ENCODE results near the gene PRRX2. TPM values are rescaled to one million over a fixed set of nuclear protein-coding genes. Genes with fewer than 3 reads are reported as not detected.

The PRRX2 gene
- total RNA-seq, 2 experiments from 2014 or later, result 0.49 to 0.57 TPM

GRCh38 chr9:129671065-129671464, 5.6 kb downstream of the PRRX2 start:
- H3K4me1 Mint-ChIP-seq, result no peaks in the 10 kb centered on the region
- no peak overlapping the region for H3K27ac Mint-ChIP-seq
- no peak for ATAC-seq
- no peaks in the 10 kb centered on the region for H3K9me3 Mint-ChIP-seq (ENCODE audit: low read depth)
- intact Hi-C loops (cut with DNase I, micrococcal nuclease), result no loop called here
- ChIA-PET CTCF (no interaction called here), POLR2A (no interaction called here)
- no peak for DNase-seq
- no peak overlapping the region for H3K4me3 Mint-ChIP-seq
- H3K27me3 Mint-ChIP-seq, result peaks cover 8% of the 10 kb centered on the region
- no peaks in the 10 kb centered on the region for H3K36me3 Mint-ChIP-seq (ENCODE audit: low read depth)

DNA sequence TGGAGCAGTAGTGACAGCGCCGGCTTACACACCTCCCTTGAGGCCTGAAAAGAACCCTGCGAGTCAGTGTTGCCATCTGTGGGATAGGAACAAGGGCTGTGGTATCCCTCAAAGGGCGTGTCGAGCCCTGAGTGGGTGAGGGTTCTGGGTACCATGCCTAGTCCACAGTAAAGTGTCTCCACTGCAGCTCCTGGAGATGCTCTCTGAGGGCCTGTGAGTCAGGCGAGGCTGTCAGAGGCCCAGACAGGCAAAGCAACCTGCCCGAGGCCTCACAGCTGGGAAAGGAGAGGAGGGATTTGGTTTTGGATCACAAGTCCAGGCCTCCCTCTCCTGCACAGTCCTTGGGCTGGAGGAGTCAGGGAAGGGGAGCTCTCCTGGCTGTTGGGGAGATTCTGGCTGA, 6.1 kb downstream of the PRRX2 start:
- ChIA-PET CTCF (interaction anchor here (1.2 kb wide), 1 partner anchor 67 kb away, joined by 3 read pairs; no protein-coding TSS in a partner anchor), POLR2A (no interaction called here)
- DNase-seq (peak; percentile 43), ATAC-seq (peak; percentile 79)
- intact Hi-C loops (cut with DNase I, micrococcal nuclease), result no loop called here
- H3K27ac Mint-ChIP-seq, result no peak overlapping the region
- no peaks in the 10 kb centered on the region for H3K36me3 Mint-ChIP-seq (ENCODE audit: low read depth)
- no peak overlapping the region for H3K4me3 Mint-ChIP-seq
- no peaks in the 10 kb centered on the region for H3K9me3 Mint-ChIP-seq (ENCODE audit: low read depth)
- H3K4me1 Mint-ChIP-seq, result no peaks in the 10 kb centered on the region
- H3K27me3 Mint-ChIP-seq, result peaks cover 8% of the 10 kb centered on the region

GRCh38 chr9:129672702-129673101, 7.3 kb downstream of the PRRX2 start:
- H3K9me3 Mint-ChIP-seq (ENCODE audit: low read depth), result no peaks in the 10 kb centered on the region
- CTCF ChIA-PET, result interaction anchor here (0.6 to 1.2 kb wide), 4 partner anchors 12 to 68 kb away, joined by 3 to 4 read pairs (median 3); no protein-coding TSS in a partner anchor
- H3K27me3 Mint-ChIP-seq, result peaks cover 10% of the 10 kb centered on the region
- POLR2A ChIA-PET, result no interaction called here
- DNase-seq (no peak), ATAC-seq (no peak)
- no peaks in the 10 kb centered on the region for H3K36me3 Mint-ChIP-seq (ENCODE audit: low read depth)
- H3K4me3 Mint-ChIP-seq, result no peak overlapping the region
- intact Hi-C loops (cut with DNase I, micrococcal nuclease), result no loop called here
- H3K4me1 Mint-ChIP-seq, result no peaks in the 10 kb centered on the region
- no peak overlapping the region for H3K27ac Mint-ChIP-seq

GRCh38 chr9:129673602-129674001, 8.2 kb downstream of the PRRX2 start:
- H3K27me3 Mint-ChIP-seq, result peaks cover 12% of the 10 kb centered on the region
- intact Hi-C loops (cut with DNase I, micrococcal nuclease), result no loop called here
- H3K4me3 Mint-ChIP-seq, result no peak overlapping the region
- no peak overlapping the region for H3K27ac Mint-ChIP-seq
- no peaks in the 10 kb centered on the region for H3K9me3 Mint-ChIP-seq (ENCODE audit: low read depth)
- H3K4me1 Mint-ChIP-seq, result no peaks in the 10 kb centered on the region
- ChIA-PET POLR2A (no interaction called here), CTCF (interaction anchor here (0.7 to 1.2 kb wide), 3 partner anchors 17 to 67 kb away, joined by 3 read pairs; no protein-coding TSS in a partner anchor)
- ATAC-seq (no peak), DNase-seq (no peak)
- H3K36me3 Mint-ChIP-seq (ENCODE audit: low read depth), result no peaks in the 10 kb centered on the region

- H3K9me3 Mint-ChIP-seq (ENCODE audit: low read depth), result no peaks in the 10 kb centered on the region
- CTCF ChIA-PET, result interaction anchor here (0.9 kb wide), 1 partner anchor 52 kb away, joined by 3 read pairs; no protein-coding TSS in a partner anchor
- POLR2A ChIA-PET, result no interaction called here
Observed at GRCh38 chr9:129674229-129674628, 8.8 kb downstream of the PRRX2 start.

GRCh38 chr9:129675620-129676019, 10.2 kb downstream of the PRRX2 start:
- intact Hi-C loops (cut with DNase I, micrococcal nuclease), result no loop called here
- Mint-ChIP-seq H3K4me1 (no peaks in the 10 kb centered on the region), H3K36me3 (ENCODE audit: low read depth) (no peaks in the 10 kb centered on the region), H3K27ac (no peak overlapping the region), H3K27me3 (peaks cover 6% of the 10 kb centered on the region), H3K4me3 (no peak overlapping the region), H3K9me3 (ENCODE audit: low read depth) (no peaks in the 10 kb centered on the region)
- POLR2A ChIA-PET, result no interaction called here
- CTCF ChIA-PET, result no interaction called here
- no peak for DNase-seq
- ATAC-seq, result no peak

More at GRCh38 chr9:129674229-129674628, 8.8 kb downstream of the PRRX2 start:
- Mint-ChIP-seq H3K36me3 (ENCODE audit: low read depth) (no peaks in the 10 kb centered on the region), H3K4me3 (no peak overlapping the region), H3K27me3 (peaks cover 12% of the 10 kb centered on the region), H3K27ac (no peak overlapping the region), H3K4me1 (no peaks in the 10 kb centered on the region)
- intact Hi-C loops (cut with DNase I, micrococcal nuclease), result no loop called here
- ATAC-seq (no peak), DNase-seq (no peak)

DNA sequence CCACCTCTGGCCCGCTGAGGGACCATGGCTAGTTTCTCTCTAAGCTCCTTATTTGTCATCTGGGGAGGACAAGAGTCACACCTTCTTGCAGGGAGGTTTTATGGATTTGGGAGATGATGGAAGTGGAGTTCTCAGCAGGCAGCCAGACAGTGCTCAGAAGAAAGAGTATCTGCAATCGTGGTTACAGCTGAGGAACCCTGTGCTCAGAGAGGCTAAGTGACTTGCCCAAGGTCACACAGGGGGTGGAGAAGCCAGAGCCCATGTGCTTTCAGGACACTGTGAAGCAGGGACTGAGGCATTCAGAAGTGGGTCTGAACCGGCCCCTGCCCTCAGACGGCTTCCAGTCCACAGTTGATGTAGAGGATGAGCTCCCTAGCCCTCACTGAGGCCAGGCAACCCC, 10.8 kb downstream of the PRRX2 start:
- no peaks in the 10 kb centered on the region for H3K36me3 Mint-ChIP-seq (ENCODE audit: low read depth)
- no peaks in the 10 kb centered on the region for H3K4me1 Mint-ChIP-seq
- DNase-seq, result no peak
- no peak overlapping the region for H3K4me3 Mint-ChIP-seq
- ChIA-PET CTCF (no interaction called here), POLR2A (no interaction called here)
- intact Hi-C loops (cut with DNase I, micrococcal nuclease), result no loop called here
- peaks cover 7% of the 10 kb centered on the region for H3K27me3 Mint-ChIP-seq
- H3K9me3 Mint-ChIP-seq (ENCODE audit: low read depth), result no peaks in the 10 kb centered on the region
- no peak overlapping the region for H3K27ac Mint-ChIP-seq
- ATAC-seq, result no peak

GRCh38 chr9:129676975-129677374, 11.5 kb downstream of the PRRX2 start:
- ATAC-seq (no peak), DNase-seq (no peak)
- ChIA-PET CTCF (no interaction called here), POLR2A (no interaction called here)
- intact Hi-C loops (cut with DNase I, micrococcal nuclease), result no loop called here
- Mint-ChIP-seq H3K4me1 (no peaks in the 10 kb centered on the region), H3K36me3 (ENCODE audit: low read depth) (no peaks in the 10 kb centered on the region), H3K9me3 (ENCODE audit: low read depth) (no peaks in the 10 kb centered on the region), H3K27me3 (peaks cover 7% of the 10 kb centered on the region), H3K4me3 (no peak overlapping the region), H3K27ac (no peak overlapping the region)

GRCh38 chr9:129677456-129677855, 12.0 kb downstream of the PRRX2 start:
- intact Hi-C loops (cut with DNase I, micrococcal nuclease), result no loop called here
- DNase-seq (no peak), ATAC-seq (no peak)
- H3K4me1 Mint-ChIP-seq, result no peaks in the 10 kb centered on the region
- H3K27ac Mint-ChIP-seq, result no peak overlapping the region
- ChIA-PET POLR2A (no interaction called here), CTCF (interaction anchor here (0.6 kb wide), 1 partner anchor 47 kb away, joined by 3 read pairs; no protein-coding TSS in a partner anchor)
- H3K9me3 Mint-ChIP-seq (ENCODE audit: low read depth), result no peaks in the 10 kb centered on the region
- H3K4me3 Mint-ChIP-seq, result no peak overlapping the region
- H3K27me3 Mint-ChIP-seq, result peaks cover 9% of the 10 kb centered on the region
- no peaks in the 10 kb centered on the region for H3K36me3 Mint-ChIP-seq (ENCODE audit: low read depth)

GRCh38 chr9:129678844-129679243, 13.4 kb downstream of the PRRX2 start:
- intact Hi-C loops (cut with DNase I, micrococcal nuclease), result no loop called here
- ATAC-seq, result no peak
- Mint-ChIP-seq H3K4me1 (no peaks in the 10 kb centered on the region), H3K9me3 (ENCODE audit: low read depth) (no peaks in the 10 kb centered on the region), H3K4me3 (no peak overlapping the region), H3K27ac (no peak overlapping the region), H3K27me3 (peaks cover 9% of the 10 kb centered on the region), H3K36me3 (ENCODE audit: low read depth) (no peaks in the 10 kb centered on the region)
- ChIA-PET CTCF (no interaction called here), POLR2A (no interaction called here)
- DNase-seq, result no peak

DNA sequence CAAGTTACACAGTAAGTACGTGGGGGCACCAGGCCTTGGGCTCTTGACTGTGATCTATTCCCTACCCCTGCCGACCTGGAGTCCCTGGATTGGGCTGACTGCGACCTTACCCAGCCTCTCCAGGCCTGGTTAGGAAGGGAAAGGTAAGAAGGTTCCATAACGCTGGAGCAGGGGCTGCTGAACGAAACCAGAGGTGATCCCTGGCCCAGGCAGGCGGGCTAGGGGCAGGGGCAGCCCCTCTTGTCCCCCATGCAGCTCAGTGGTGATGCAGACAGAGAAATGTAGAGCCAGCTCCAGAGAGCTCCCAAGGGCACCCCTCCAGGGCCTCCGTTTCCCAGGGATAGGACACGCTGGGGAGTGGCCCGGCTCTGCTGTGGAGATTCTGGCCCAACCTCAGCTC, 14.1 kb downstream of the PRRX2 start:
- no peaks in the 10 kb centered on the region for H3K4me1 Mint-ChIP-seq
- no peaks in the 10 kb centered on the region for H3K36me3 Mint-ChIP-seq (ENCODE audit: low read depth)
- POLR2A ChIA-PET, result interaction anchor here (0.6 kb wide), 1 partner anchor 47 kb away, joined by 3 read pairs; no protein-coding TSS in a partner anchor
- H3K4me3 Mint-ChIP-seq, result no peak overlapping the region
- CTCF ChIA-PET, result interaction anchor here (0.5 kb wide), 1 partner anchor 10 kb away, joined by 3 read pairs; no protein-coding TSS in a partner anchor
- ATAC-seq, result no peak
- peaks cover 9% of the 10 kb centered on the region for H3K27me3 Mint-ChIP-seq
- no peak overlapping the region for H3K27ac Mint-ChIP-seq
- DNase-seq, result no peak
- no peaks in the 10 kb centered on the region for H3K9me3 Mint-ChIP-seq (ENCODE audit: low read depth)
- intact Hi-C loops (cut with DNase I, micrococcal nuclease), result no loop called here

GRCh38 chr9:129681924-129682323, 16.5 kb downstream of the PRRX2 start:
- ChIA-PET CTCF (no interaction called here), POLR2A (no interaction called here)

GRCh38 chr9:129682381-129682780, 16.9 kb downstream of the PRRX2 start:
- peaks cover 7% of the 10 kb centered on the region for H3K27me3 Mint-ChIP-seq
- ChIA-PET CTCF (no interaction called here), POLR2A (no interaction called here)
- intact Hi-C loops (cut with DNase I, micrococcal nuclease), result no loop called here
- no peaks in the 10 kb centered on the region for H3K9me3 Mint-ChIP-seq (ENCODE audit: low read depth)
- no peaks in the 10 kb centered on the region for H3K4me1 Mint-ChIP-seq
- DNase-seq (no peak), ATAC-seq (no peak)
- no peaks in the 10 kb centered on the region for H3K36me3 Mint-ChIP-seq (ENCODE audit: low read depth)
- no peak overlapping the region for H3K4me3 Mint-ChIP-seq
- no peak overlapping the region for H3K27ac Mint-ChIP-seq

More at GRCh38 chr9:129681924-129682323, 16.5 kb downstream of the PRRX2 start:
- Mint-ChIP-seq H3K9me3 (ENCODE audit: low read depth) (no peaks in the 10 kb centered on the region), H3K27ac (no peak overlapping the region), H3K36me3 (ENCODE audit: low read depth) (no peaks in the 10 kb centered on the region), H3K4me1 (no peaks in the 10 kb centered on the region), H3K4me3 (no peak overlapping the region), H3K27me3 (peaks cover 7% of the 10 kb centered on the region)
- DNase-seq, result no peak
- intact Hi-C loops (cut with DNase I, micrococcal nuclease), result no loop called here
- no peak for ATAC-seq

Data from activated CD4-positive, alpha-beta T cell treated with anti-CD3 and anti-CD28 coated beads for 36 hours (primary cell).